COLO829 (cell line): Measurements from ENCODE around the gene ELMO1.
A peak's percentile ranks its signal among the peaks of the same experiment; 100 is the strongest.

ENCODE experiments used
- DNase-seq: peaks from one replicate; pipeline ENCODE4 v3.0.0; 2012; ENCODE audit warnings: low spot score

The ELMO1 gene

GRCh38 chr7:37431413-37431812, 17.3 kb downstream of the ELMO1 start:
- DNase-seq: no peak

GRCh38 chr7:37430640-37431039, 18.0 kb downstream of the ELMO1 start:
- no peak for DNase-seq

GRCh38 chr7:37430171-37430570, 18.5 kb downstream of the ELMO1 start:
- DNase-seq: no peak

- DNase-seq: no peak
Measured at GRCh38 chr7:37429435-37429791, 19.3 kb downstream of the ELMO1 start.

GRCh38 chr7:37428681-37429434, 19.8 kb downstream of the ELMO1 start:
- no peak for DNase-seq

GRCh38 chr7:37427276-37427940, 21.3 kb downstream of the ELMO1 start:
- DNase-seq: no peak

- DNase-seq: no peak
Measured at GRCh38 chr7:37425498-37425897, 23.2 kb downstream of the ELMO1 start.

GRCh38 chr7:37424995-37425394, 23.7 kb downstream of the ELMO1 start:
- no peak for DNase-seq

- no peak for DNase-seq
Measured at GRCh38 chr7:37424521-37424920, 24.1 kb downstream of the ELMO1 start.

GRCh38 chr7:37421861-37422500, 26.7 kb downstream of the ELMO1 start:
- DNase-seq: peak; percentile 38

- DNase-seq: no peak
Measured at GRCh38 chr7:37420946-37421695, 27.5 kb downstream of the ELMO1 start.

GRCh38 chr7:37419496-37419895, 29.2 kb downstream of the ELMO1 start:
- DNase-seq: no peak

- DNase-seq: no peak
Measured at GRCh38 chr7:37418381-37418780, 30.3 kb downstream of the ELMO1 start.

GRCh38 chr7:37417107-37417474, 31.6 kb downstream of the ELMO1 start:
- no peak for DNase-seq

GRCh38 chr7:37416378-37417106, 32.1 kb downstream of the ELMO1 start:
- DNase-seq: no peak

- DNase-seq: no peak
Measured at GRCh38 chr7:37415629-37416028, 33.0 kb downstream of the ELMO1 start.

- no peak for DNase-seq
Measured at GRCh38 chr7:37414352-37414983, 34.2 kb downstream of the ELMO1 start.

GRCh38 chr7:37411444-37412034, 37.1 kb downstream of the ELMO1 start:
- DNase-seq: no peak

GRCh38 chr7:37410305-37411229, 38.1 kb downstream of the ELMO1 start:
- no peak for DNase-seq

- DNase-seq: no peak
Measured at GRCh38 chr7:37409461-37409860, 39.2 kb downstream of the ELMO1 start.
